22Rv1 (cell line): ENCODE results near the gene ENTPD2.

Source experiments
- ZFX ChIP-seq: fragments of 450-650 bp; IDR thresholded peaks from 2 replicates; pipeline ENCODE4 v1.6.1; 2017; ENCODE audit warnings: antibody characterized with exemption, borderline replicate concordance
- TF ChIP-seq, protein P1 (sequence below): fragments of 450-650 bp; IDR thresholded peaks from 2 replicates; pipeline ENCODE4 v1.5.1; 2017; ENCODE audit warnings: mild to moderate bottlenecking

DNA sequence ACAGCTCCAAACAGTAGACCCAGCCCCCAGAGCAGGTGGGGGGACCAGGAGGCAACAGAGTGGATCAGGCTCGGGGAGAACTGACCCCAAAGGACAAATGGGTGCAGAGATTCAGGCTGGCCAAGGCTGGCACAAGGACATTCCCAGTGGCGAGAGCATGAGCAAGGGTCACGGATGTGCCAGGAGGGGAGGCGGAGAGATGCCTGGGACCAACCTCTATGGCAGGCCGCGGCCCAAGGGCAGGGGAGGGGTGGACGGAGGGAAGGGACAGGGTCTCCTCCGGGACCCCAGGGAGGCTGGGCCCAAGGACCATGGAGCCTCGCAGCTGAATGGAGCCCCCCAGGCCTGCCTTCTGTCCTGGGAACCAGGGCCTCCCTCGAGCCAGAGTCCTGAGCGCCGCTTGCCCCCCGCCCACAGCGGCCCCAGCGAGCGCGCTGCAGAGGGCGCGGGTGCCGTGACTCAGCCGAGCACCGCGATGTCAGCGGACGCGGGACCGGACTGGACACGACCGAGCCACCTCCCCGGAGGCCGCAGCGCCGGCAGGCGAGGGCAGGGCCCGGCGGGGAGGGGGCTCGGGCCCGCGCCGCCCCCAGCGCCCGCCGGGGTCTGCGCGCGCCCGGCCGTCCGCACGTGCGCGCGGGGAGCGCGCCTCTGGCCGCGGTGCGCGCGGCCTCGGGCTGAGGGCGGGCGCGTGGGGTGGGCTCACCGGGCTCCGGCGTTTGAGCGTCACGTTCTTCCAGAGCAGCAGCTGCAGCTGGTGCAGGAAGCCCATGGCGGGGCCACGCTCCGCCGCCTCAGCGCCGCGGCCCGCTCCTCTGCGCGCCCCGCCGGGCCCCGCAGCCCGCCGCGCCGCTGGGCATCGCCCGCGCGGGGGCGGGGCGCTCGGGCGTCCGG, 26.2 kb downstream of the ENTPD2 start, which contains the start of gene ABCA2:
- TF ChIP-seq, protein P1, sequence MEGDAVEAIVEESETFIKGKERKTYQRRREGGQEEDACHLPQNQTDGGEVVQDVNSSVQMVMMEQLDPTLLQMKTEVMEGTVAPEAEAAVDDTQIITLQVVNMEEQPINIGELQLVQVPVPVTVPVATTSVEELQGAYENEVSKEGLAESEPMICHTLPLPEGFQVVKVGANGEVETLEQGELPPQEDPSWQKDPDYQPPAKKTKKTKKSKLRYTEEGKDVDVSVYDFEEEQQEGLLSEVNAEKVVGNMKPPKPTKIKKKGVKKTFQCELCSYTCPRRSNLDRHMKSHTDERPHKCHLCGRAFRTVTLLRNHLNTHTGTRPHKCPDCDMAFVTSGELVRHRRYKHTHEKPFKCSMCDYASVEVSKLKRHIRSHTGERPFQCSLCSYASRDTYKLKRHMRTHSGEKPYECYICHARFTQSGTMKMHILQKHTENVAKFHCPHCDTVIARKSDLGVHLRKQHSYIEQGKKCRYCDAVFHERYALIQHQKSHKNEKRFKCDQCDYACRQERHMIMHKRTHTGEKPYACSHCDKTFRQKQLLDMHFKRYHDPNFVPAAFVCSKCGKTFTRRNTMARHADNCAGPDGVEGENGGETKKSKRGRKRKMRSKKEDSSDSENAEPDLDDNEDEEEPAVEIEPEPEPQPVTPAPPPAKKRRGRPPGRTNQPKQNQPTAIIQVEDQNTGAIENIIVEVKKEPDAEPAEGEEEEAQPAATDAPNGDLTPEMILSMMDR = no peak
- no peak for TF ChIP-seq ZFX
